ENCODE data around the gene CYS1.

GRCh38 chr2:10058251-10059015 lies 21.8 kb downstream of the CYS1 start:
- no peak for TF ChIP-seq ATF3 (IDR thresholded peaks at IDR 0.05)
- no peak for TF ChIP-seq YY1 (IDR thresholded peaks at IDR 0.05)
- TF ChIP-seq REST (IDR thresholded peaks at IDR 0.05): no peak
- TF ChIP-seq CTCF (IDR thresholded peaks at IDR 0.05; ENCODE audit: low read depth, low read length, missing input control): no peak
- TF ChIP-seq MAX (IDR thresholded peaks at IDR 0.05): no peak

Data from liver (tissue), 3 donors.